Measurements from ENCODE around the gene MAMLD1. TPM values are rescaled to one million over a fixed set of nuclear protein-coding genes. Genes with fewer than 3 reads are reported as not detected.

The MAMLD1 gene
- polyA plus RNA-seq, 12 donors, result 11.3 to 20.9 (median 16.7) TPM; not detected in 1

DNA sequence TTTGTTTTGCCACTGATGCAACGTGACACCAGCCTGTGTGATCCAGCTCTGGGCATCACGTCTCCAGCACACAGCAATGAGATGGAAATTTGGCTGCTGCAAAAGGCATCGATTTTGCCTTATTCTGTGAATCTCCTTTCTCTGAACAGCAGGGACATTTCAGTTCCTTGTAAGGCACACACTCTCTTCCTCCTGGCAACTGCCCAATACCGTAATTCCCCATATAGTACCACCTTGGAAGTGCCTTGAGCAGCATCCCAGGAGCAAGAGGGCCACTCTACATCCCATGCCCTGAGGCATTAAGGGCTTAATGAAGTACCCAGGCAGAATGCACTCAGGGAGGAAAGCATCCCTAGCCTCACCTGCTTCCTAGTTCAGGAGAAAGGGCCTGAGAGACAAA lies 10.5 kb upstream of the MAMLD1 start:
- no peak for DNase-seq

DNA sequence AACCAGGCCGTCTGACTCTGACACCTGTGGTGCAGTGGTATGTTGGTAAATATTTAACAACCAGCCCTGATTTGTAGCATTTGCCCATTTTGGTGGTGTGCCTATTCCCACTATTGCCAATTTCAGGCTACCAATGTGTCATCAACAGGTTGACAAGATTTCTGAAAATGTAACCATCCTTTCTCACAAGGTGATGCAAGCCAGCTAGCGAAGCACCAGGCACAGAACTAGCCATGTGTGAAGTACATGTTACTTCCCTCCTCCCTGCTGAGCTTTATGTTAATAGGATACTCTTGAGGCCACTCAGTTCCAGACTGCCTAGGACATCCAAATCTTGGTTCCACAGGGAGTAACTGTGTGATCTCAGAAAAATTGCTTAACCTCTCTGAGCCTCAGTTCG lies 7.2 kb upstream of the MAMLD1 start:
- no peak for DNase-seq

DNA sequence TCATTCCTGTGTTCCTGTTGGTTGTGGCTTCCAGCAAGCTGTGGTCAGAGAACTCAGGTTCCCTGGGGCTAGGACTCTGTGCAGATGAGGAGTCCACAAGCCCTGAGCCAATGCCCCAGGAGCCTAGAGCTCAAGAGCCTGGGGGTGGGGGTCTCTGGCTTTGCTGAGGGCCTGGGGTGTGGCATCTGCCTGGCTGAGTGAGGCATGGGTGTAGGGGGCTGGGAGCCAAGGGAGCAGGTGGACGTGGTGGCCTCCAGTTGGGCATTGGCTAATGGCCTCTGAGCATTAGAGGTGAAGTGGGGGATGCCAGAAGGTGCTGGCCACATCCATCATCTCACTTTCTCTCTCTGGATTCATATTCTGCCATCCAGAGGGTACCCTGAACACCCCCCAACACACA lies 5.3 kb upstream of the MAMLD1 start:
- no peak for DNase-seq

- DNase-seq, result no peak
Measured at GRCh38 chrX:150358651-150359050, 4.5 kb upstream of the MAMLD1 start.

DNA sequence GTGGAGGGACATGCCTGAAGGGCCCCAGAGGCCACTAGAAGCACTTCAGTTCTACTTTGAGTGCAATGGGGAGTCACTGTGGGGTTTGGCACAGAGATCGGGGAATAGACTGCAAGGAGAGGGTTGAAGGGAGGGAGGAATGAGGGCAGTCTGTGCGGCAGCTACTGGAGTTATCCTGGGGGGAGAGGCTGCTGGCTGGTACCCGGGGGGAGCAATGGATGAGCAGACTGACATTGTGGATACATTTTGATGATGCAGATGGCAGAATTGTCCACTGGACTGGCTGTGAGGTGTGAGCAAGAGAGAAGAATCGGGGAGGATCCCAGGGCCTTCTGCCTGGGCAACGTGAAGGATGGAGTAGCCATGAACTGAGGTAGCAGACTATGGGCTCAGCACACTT lies 2.8 kb upstream of the MAMLD1 start:
- no peak for DNase-seq

- no peak for DNase-seq
Measured at GRCh38 chrX:150361070-150361776, 1.9 kb upstream of the MAMLD1 start.

- DNase-seq, result no peak
Measured at GRCh38 chrX:150361777-150362351, 1.3 kb upstream of the MAMLD1 start.

DNA sequence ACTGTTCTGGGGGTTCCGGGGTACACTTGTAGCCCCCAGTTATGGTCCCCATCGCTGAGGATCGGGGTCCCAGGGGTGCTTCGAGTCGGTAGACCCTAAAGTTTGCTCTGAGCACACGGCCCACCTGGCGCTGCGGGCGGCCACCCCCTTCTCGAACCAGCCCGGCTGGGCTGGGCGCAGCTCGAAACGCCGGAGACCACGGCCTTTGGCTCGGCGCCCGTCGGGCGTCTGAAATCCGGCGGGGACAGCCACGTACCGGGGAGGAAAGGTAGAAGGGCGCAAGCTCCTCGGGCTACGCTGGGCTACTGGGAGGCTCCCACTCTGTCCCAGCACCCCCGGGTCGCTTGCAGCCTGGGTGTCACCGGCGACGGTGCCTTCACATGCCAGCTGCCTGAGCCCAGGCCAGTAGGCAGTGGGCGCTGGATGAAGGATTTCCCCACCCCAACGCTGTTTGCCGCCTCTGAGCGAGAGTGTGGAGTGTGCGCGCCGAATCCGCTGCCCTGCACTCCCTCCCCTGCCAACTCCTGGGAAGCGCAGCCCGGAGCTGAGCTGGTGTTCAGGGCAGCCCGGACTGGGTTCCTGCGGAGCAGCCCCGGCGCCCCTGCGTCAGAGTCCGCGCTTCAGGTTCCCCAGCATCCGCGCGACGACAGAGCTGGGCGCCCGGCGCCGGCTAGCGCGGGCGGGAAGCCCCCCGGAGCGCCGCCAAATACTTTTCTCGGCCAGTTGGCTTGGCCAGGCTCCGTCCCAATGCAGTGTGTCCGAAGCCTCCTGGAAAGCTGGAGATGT lies 637 bp downstream of the MAMLD1 start:
- peak; percentile 18 for DNase-seq

- peak; percentile 17 for DNase-seq
Measured at GRCh38 chrX:150364347-150365050, 1.4 kb downstream of the MAMLD1 start.

DNA sequence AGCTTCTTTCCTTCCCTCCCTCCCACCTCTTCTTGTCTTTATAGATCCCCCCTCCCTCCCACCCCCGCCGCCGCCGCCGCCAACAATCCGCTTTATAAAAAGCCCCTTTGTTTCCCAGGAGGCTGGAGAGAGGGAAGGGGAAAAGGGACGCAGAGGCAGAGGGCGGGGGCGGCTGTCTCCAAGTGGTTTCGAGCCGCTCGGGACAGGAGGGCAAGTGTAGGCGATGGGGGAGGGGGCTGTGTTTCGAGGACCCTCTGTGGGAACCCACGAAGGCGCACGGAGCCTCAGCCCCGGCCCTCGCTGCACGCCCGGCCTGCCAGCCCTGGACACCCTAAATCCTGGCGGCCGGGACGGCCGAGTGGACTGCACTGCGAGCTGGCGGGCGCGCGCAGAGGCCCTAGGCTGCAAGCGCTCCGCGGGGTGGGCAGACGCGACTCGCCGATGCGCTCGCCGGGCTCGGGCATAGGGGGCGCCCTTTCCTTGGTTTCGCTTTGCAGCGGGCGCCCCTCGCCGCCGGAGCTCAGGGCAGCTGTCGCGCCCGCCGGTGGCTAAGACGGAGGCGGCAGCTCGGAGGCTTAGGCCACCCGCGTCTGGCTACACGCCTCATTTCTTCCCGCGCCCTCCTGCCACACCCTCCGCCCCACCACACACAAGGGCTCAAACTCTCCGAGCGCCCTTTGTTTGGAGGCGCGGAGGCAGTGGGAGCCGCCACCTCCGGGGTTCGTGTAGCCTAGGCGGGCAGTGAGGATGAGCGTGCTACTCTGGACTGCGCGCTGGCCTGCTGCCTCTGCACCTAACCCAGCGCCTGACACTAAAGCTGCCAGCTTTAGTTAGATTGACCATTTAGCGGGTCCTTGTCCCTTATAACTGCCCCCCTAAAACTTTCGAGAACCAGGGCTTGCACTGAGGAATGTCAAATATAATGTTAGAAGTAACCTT lies 2.2 kb downstream of the MAMLD1 start:
- DNase-seq, result peak; percentile 69

DNA sequence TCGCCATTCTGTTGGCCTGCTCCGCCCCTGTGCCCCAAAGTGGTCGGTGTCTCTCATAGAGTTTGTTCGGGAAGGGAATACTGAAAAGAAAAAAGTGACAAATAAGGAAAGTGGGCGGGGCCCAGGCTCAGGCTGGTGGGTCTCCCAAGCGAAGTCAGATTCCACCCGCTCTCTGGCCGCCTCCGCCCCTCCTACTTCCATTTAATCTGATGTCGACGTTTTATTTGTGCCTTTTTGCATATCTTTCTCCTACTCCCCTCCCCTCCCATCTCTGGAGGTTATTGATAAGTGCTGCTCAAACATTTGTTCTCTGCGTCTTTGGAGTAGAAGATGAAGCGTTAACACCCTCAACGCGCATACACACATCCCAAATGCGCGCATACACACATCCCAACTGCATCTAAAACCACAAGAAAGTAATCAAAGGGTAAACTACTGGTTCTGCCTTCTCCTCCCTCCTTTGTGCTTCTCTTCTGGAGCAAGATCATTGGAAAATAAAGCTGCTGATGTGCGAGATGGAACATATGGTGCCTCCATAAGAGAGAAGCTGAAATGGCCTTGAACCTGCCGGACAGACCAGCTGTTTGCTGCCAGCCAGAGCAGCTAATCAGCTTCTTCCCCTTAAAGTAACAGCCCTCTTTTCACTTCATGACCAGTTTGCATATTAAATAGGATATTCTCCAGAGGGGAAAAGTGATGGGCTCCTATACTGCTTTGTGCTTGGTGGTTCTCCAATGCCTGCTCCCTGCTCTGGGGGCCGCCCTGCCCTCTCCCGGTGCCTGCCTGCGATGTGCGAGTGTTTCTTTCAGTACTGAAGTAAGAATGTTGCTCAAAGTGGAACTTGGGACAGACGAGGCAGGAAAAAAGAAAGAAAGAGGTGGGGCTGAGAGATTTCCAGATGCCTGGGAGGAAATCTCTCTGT lies 3.1 kb downstream of the MAMLD1 start:
- DNase-seq, result peak; percentile 57

GRCh38 chrX:150366951-150367545 lies 3.9 kb downstream of the MAMLD1 start:
- DNase-seq, result peak; percentile 14

GRCh38 chrX:150370589-150371312 lies 7.6 kb downstream of the MAMLD1 start:
- DNase-seq, result no peak

GRCh38 chrX:150371877-150372276 lies 8.8 kb downstream of the MAMLD1 start:
- DNase-seq, result no peak

- no peak for DNase-seq
Measured at GRCh38 chrX:150372280-150372679, 9.2 kb downstream of the MAMLD1 start.

DNA sequence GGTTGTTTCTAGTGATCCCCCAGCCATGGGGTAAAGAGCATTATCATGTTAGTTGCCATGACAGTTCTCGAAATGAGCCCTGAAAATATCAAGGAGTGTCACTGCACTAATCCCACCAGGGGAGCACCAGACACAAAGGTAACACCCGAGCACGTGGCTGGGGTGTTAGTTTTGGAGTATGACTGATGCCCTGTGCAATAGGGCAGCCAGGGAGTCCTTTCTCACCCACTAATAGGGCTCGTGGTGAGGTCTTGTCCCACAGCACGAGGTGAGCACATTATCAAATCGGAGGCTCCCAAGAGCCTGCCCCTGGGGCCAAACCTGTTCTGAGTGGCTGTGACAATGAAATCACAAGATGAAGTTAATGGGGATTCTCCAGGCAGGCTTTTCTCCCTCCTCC lies 9.6 kb downstream of the MAMLD1 start:
- DNase-seq, result no peak

GRCh38 chrX:150375243-150375770 lies 12.2 kb downstream of the MAMLD1 start:
- no peak for DNase-seq

GRCh38 chrX:150377005-150377404 lies 13.9 kb downstream of the MAMLD1 start:
- DNase-seq, result no peak

DNA sequence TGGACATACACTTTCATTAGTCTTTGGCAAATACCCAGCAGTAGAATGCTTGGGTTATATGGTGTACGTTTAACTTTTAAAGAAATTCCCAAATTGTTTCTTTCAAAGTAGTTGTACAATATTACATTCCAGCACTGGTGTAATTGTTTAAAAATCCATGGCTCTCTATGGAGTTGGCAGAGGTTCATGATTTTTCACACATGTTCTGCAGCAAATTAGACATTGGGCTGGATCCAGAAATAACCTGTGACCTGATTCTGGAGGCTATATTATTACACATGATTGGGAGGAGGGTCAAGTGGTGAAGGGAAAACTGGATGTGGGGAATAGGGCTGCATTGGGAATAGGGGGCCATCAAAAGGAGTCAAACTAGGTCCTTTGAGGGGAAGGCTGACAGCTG lies 41.9 kb downstream of the MAMLD1 start:
- no peak for DNase-seq
